Activated CD4-positive, CD25-positive, alpha-beta regulatory T cell (primary cell): ENCODE measurements around the gene CANX.

ENCODE experiments used
- DNase-seq, 4 experiments: peaks; one replicate each; lab custom pipeline; 2025; lab: John Stamatoyannopoulos, UW

CANX gene

DNA sequence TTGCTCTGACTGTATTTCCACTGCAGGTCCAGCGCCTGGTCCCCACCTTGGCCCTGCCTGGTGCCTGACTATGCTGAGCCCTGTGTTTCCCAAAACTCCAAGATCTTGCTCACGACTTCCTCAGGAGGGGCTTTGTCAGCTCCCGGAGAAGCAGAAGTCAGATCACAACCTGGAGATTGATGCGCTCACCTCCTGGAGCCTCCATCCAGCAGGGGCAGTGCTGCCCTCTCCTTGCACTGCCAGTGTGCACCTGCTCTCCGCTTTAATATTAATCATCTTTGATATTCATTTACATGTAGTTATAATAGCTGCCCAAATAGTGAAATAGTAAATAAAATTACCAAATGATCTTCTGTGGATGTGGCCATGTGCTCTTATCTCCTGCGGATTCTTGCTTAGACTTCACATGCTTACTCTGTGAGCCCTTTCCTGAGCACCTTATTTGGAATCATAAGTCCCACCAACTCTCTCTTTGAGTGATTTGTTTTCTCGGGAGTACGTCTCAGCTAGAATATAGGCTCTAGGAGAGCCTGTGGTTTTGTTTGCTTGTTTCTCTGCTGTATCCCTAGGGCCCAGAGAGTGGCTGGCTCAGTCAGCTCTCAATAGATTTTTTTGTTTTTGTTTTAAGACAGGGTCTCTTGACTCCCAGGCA lies 51.2 kb downstream of the CANX start:
- no peak for DNase-seq

DNA sequence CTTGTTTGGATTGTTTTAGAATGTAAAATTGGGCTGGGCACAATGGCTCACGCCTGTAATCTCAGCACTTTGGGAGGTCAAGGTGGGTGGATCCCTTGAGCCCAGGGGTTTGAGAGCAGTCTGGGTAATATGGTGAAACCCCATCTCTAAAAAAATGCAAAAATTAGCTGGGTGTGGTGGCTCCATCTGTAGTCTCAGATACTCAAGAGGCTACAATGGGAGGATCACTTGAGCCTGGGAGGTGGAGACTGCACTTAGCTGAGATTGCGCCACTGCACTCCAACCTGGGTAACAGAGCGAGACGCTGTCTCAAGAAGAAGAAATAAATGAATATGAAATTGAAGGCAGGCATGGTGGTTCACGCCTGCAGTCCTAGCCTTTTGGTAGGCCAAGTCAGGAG lies 55.2 kb downstream of the CANX start:
- no peak for DNase-seq

DNA sequence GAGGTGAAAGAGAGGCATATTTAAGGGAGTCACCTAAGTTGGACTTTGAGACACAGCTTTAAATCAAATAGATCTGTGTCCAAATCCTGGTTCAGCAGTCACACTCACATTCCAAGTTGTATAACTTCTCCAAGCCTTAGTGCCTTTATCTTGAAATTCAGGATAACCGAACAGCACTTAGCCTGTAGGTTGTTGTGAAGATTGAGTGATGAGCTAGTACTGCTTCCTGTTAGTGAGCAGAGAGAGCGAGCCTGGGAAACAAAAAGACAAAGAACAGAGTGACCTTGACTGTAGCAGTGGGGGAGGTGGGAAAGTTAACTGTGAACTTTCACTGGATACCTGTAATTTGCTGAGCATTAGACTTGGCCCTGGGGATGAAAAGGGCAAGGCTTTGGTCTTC lies 56.3 kb downstream of the CANX start:
- DNase-seq, result no peak

DNA sequence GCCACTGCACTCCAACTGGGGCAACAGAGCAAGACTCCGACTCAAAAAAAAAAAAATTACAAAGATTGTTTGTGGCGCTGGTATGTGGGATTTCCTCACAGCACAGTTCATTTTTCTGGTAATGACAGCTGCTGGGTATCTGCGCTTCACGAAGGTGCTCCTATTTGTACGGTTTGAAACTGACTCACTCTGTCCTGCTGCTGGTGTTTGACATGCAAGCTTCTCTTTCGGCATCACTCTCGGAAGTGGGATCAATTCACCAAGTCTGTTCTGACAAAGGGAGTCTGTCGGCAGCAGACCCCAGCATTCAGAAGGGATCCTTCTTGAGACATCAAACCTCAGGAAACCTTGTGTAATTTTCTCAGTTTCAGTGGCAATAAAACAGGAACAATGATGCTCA lies 60.2 kb downstream of the CANX start:
- no peak for DNase-seq

DNA sequence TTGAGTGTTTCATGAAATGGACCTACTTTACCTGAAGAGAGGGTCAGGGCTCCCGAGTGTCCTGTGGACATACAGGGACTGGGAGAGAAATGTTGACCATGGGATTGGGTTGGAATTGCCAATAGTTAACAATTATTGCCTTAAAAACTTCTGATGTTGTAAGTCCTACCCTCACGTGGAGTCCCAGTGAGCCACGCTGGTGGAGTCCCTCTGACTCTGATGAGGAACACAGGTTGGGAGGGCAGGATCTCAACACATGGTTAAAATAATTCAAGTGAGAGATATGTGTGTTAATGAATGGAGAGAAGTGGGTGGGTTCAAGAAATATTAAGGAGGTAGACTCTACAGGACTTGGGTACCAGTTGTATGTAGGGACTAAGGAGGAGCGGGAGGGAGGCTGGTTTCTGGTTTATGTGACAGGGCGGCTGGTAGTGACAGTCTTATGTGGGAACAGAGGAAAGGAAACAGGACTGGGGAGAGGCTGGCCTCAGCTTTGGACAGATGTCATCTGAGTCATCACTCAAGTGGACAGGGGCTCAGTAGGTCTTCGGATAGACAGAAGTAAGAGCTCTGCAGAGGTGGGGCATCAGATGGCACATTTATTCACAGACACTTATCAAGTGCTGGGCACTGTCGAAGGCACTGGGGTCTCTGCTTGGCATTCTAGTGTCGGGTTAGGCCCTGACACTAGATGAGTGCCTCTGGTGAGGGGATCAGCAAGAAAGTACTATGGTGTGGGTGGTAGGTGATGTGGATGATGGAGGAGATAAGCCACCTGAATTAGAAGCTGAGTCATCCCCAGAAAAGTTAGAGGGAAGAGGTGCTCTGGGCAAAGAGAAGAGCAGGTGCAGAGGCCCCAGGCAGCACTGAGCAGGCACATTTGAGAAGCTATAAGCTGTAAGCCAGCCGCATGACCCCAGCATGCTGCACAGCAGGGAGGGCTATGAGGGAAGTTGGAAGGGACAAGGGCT lies 61.1 kb downstream of the CANX start:
- DNase-seq, result peak in 1 of 4 experiments; percentile 10

DNA sequence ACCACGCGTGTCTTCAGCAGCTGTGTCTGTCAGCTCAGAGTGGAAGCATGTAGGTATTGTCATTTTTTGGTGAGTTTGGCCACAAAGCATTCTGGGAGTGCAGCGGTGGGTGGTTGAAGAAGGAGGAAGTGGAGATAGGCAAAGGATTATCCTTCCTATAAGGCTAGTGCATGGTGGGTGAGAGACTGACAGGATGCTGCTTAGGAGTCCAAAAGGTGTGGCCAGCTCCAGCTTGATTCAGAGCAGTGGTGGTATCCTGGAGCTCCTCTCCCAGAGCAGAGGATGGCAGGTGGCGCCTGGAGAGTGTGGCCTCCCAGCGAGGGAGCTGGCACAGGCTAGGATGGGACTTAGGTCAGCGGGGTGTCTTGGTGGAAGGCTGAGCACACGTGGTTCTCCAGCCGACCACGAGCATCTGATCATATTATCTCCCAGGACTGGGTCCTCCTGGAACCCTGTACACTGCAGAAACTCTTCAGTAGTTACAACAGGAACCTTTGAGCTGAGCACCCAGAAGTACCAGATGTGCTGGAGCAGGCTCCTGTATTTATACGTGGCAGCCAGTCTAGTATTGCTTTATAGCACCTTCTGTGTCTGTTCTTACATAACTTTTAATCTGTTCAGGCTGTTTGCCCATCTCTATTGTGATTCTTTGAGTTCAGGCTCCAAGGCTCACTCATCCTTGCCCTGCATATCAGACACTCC lies 63.5 kb downstream of the CANX start:
- DNase-seq, result peak in 1 of 4 experiments; percentile 6

DNA sequence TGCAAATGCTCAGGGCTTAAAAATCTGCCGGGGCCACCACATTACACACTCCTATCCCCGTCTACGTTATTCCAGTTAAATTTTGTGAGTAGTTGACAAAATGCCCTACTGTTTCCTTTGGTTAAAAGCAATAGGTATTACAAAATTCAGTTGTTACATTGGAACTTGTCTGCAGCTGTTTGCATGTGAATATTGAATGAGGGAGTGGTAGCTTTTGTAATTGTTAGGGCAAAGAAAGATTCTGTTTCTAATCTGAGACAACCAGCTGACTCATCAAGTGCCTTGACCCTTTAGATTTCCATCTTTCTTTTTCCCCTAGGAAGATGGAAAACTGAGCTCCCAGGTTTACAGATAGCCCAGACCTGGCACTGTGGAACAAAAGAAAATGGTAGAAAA lies 64.0 kb downstream of the CANX start:
- no peak for DNase-seq

DNA sequence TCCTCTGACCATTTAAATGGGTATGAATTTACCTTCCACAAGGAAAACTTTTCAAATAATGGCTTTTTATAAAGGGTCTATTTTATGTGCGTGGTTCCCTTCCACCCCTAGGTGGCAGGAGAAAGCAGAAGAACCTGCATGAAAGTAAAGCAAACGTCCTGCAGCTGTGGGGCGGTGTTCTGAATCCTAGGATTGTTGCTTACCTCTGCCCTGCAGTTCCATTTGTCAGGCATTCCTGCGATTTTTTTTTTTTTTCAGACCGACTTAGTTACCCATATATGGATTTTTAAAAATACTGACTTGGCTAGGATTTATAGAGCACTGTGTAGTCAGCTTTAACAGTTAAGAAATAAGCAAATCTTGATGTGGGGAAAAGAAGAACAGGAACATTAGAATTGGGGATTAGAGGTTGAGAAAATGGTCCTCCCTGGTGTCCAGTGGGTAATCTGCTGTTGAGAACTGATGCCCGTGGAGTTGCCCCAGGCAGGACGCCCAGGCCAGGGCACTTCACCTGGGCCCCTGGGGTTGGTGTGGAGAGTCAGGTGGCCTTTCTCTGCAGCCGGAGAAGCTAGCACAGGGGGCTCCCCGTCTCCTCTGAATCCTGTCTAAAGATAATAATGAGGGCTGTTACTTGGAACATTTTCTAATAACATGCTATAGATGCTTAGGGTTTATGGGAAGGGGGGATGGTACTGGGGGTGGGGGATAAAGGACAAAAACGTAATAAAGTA lies 64.6 kb downstream of the CANX start:
- DNase-seq, result peak in 3 of 4 experiments; percentile 23 to 34 (median 23)

DNA sequence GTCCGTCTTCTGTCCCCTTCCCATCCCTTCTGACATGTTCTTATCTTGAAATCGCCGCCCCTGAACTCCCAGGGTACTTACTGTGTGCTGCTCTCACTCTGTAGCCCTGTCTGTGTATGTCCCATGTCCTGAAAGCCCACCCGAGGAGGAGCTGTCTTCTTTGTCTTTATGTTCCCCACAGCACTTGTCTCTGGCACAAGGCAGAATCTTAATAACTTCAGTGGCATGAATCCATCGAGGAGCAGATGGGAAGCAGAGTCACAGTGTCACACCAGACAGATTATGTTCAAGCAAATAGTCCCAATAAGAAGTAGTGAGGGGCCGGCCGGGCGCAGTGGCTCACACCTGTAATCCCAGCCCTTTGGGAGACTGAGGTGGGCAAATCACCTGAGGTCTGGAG lies 65.3 kb downstream of the CANX start:
- DNase-seq, result no peak

DNA sequence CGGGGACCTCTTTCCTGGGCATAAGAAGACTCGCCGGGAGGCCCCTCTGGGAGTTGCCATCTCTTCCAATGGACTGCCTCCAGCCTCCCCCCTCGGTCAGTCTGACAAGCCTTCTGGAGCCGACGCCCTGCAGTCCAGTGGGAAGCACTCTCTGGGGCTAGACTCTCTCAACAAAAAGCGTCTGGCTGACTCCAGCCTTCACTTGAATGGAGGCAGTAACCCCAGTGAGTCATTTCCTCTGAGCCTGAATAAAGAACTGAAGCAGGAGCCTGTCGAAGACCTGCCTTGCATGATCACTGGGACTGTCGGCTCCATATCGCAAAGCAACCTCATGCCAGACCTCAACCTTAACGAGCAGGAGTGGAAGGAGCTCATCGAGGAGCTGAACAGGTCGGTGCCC lies 66.6 kb downstream of the CANX start:
- no peak for DNase-seq

DNA sequence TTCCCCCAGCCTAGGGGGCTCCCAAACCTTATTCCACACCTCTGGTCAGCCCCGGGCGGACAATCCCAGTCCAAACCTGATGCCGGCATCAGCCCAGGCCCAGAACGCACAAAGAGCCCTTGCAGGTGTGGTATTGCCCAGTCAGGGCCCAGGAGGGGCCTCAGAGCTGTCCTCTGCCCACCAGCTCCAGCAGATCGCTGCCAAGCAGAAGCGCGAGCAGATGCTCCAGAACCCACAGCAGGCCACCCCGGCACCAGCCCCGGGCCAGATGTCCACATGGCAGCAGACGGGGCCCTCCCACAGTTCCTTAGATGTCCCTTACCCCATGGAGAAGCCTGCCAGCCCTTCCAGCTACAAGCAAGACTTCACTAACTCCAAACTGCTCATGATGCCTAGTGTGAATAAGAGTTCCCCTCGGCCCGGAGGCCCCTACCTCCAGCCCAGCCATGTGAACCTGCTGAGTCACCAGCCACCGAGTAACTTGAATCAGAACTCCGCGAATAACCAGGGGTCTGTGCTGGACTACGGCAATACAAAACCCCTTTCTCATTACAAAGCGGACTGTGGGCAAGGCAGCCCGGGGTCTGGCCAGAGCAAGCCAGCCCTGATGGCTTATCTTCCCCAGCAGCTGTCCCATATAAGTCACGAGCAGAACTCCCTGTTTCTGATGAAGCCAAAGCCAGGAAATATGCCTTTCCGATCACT lies 67.4 kb downstream of the CANX start:
- DNase-seq, result no peak

DNA sequence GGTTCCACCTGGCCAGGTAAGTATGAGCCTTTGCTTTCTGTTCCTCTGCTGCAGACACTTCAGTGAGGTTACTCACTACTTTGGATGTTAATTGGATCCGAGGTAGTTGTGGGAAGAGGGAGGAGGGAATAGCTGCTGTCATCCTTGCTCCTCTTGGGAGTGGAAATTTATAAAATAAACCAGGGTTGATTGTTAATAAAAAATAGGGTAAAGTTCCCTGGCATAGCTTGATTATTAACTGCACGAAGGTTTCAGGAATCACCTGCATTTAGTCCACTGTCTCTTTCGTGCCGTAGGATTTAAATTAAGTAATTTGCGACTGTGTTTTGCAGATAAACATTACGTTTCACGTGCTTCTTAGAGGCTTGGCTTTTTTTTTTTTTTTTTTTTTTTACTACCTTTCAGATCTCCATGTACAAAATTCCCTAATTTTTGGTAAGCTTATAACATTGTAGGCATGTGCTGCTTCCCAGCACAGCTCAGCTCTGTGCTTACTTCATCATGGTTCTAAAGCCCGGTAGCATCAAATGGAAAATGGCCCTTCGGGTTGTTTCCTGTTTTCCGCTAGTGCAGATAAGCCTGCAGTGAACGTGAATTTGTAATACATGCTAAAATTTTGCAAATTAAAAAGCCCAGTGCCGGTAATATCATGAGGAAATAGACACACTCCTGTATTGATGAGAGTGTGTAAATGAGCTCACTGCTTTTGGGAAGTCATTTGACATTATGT lies 68.1 kb downstream of the CANX start:
- DNase-seq, result no peak

DNA sequence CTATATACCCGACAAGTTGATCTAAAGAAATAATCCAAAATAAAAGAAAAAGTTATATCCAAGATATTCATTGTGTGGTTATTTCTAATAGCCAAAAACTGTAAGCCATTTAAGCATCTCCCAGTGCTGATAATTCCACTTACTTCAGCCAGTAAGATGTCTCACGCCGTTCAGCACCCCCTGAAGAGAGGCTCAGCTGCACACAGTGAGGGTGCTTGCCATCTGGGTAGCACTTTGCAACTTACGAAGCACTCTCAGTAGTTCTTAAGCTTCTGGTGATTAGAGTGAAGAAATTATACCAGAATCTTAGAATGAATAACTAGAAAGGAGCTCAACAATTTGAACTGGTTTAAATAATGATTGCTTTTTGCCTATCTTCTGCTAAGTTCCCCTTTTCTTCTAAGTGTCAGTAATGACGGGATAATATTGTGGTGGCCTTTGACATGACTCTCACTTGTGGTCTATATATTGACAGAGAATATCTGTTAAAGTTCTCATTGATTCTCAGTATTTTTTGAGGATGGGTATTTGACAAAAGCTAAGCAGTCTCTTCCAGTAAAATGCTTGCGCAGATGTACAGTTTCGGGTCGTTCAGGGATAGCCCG lies 68.8 kb downstream of the CANX start:
- no peak for DNase-seq

DNA sequence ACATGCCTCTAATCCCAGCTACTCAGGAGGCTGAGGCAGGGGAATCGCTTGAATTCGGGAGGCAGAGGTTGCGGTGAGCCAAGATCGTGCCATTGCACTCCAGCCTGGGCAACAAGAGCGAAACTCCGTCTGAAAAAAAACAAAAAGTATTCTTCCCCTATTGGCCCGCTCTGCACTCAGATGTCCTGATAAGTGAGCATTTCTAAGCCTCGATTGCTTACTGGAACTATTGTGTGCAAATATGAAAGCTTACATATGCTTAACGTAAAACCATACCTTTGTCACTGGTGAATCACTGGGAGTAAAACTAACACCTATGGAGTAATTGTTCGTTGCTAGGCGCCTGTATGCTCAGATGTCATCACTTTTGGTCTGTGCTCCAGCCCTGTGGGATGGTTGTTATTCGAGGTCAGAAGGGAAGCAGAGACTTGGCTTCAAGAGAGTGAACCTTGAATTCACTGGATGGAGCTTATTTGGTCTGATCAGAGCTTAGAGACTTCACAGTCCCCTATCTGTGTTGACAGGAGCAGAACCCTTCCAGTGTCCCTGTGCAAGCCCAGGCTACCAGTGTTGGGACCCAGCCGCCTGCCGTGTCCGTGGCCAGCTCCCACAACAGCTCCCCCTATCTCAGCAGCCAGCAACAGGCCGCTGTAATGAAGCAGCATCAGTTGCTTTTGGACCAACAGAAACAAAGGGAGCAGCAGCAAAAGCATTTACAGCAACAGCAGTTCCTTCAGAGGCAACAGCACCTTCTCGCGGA lies 69.7 kb downstream of the CANX start:
- no peak for DNase-seq

DNA sequence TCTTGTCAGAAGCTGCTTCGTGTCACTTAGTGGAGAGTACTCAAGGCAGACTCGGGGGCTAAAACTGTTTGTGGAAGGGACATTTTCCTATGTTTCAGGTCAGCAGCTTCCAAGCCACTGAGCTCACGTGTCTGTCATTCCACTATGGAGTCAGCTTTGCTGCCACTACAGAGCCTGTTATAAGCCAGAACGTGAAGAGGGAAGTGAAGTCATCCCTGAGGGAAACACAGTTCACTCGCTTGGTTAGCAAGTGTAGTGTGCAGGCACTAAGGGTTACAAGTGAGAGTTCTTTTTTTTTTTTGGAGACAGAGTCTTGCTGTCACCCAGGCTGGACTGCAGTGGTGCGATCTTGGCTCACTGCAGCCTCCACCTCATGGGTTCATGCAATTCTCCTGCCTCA lies 70.5 kb downstream of the CANX start:
- DNase-seq, result no peak

DNA sequence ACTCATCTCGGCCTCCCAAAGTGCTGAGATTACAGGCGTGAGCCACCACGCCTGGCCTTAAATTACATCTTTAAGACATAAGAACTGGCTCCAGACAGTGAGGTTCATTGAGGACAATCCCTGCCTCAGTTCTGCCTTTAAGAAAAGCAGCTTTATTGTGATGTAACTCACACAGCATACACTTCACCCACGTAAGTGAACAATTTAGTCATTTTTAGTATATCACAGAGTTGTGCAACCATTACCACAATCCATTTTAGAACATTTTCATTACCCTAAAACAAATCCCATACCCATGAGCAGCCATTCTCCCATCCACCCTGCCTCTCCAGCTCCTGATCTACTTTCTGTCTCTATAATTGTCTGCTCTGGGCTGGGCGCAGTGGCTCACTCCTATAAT lies 71.0 kb downstream of the CANX start:
- no peak for DNase-seq

DNA sequence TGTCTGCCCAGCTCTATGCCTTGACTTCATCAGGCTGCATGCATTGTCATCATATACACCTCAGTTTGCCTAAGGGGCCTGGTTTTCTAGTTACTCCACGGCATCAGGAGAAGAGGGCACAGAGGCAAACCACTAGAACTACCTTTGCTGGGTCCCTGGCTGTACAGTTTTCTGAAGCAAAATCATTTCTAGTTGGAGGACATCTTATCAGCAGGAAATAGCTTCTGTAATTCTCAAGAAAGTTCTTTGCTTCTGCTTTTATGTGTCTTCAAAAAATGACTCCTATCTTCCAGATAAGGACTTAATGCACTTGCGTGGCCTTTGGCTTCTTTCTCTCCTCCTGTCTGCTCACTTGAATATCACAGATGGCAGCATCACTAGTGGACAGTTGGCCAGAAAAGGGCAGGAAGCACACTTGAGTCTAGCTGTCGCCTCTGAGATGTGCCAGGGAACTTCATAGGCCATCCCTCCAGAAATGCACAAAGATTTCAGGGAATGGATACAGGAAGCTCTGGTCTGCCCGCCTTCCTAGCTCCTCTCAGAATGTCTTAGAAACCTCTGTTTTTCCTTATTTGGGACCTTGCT lies 72.6 kb downstream of the CANX start:
- DNase-seq, result no peak

DNA sequence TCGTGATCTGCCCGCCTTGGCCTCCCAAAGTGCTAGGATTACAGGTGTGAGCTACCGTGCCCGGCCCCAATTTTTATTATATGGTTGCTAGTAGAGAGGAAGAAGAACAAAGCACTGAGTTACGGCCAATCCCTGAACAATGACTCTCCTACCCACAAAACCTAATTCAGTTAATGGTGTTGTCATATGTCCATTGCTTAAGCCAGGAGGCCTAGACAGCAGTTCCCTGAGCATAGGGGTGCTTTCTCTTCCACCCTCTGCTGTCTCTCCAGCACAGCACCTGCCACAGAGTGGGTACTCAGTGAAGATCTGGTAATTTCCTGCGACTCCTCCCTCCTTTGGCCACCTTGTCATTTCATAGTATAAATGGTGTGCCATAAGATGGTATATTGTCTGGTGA lies 73.6 kb downstream of the CANX start:
- no peak for DNase-seq

DNA sequence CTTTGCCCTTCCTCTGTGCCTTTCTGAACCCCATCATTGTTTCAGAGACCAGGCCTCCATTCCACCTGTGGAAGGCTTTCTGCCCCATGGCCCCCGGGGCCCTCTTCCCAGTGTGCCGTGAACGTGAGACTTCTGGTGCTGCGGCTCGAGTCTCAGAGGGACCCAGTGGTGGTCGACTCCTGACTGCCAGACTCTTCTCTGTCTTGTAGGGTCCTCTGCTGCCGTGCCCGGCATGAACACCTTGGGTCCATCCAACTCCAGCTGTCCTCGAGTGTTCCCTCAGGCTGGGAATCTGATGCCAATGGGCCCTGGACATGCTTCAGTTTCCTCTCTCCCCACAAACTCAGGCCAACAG lies 74.9 kb downstream of the CANX start:
- no peak for DNase-seq
